MCF 10A (cell line): ENCODE measurements around the gene KLHL36. TPM values are rescaled to one million over a fixed set of nuclear protein-coding genes. Genes with fewer than 3 reads are reported as not detected.

ENCODE experiments used
- BruUV-seq: library from RNA; stranded (reverse); fragments of 400-500 nt; replicated peaks from 2 replicates; lab custom pipeline; 2021; lab: Mats Ljungman, UMichigan
- CTCF ChIA-PET: fragments of 300-600 bp; sonication (Branson Sonifier 250); formaldehyde crosslinking; extraction: SDS; loops from one replicate; lab custom pipeline; 2021; ENCODE audit warnings: antibody characterized with exemption, inconsistent platforms; lab: Yijun Ruan, JAX
- POLR2A ChIA-PET: fragments of 300-600, 350-650 bp; sonication (Branson Sonifier 250); formaldehyde crosslinking; extraction: SDS; loops from one replicate; lab custom pipeline; 2020; ENCODE audit warnings: antibody characterized with exemption, inconsistent platforms; lab: Yijun Ruan, JAX
- DNase-seq: peaks from one replicate; pipeline ENCODE4 v3.0.0-alpha.2; 2018; ENCODE audit not compliant: unreplicated experiment
- H3K27ac Mint-ChIP-seq: one replicate; pipeline ENCODE4 v1.8.0; 2022; ENCODE audit warnings: mild to moderate bottlenecking, low read depth, mixed read lengths; ENCODE audit not compliant: unreplicated experiment
- H3K27me3 Mint-ChIP-seq: one replicate; pipeline ENCODE4 v1.8.0; 2022; ENCODE audit warnings: mixed read lengths; ENCODE audit not compliant: insufficient read depth, unreplicated experiment
- H3K36me3 Mint-ChIP-seq: one replicate; pipeline ENCODE4 v1.8.0; 2022; ENCODE audit warnings: mild to moderate bottlenecking, moderate library complexity, mixed read lengths; ENCODE audit not compliant: insufficient read depth, unreplicated experiment
- H3K4me1 Mint-ChIP-seq: one replicate; pipeline ENCODE4 v1.8.0; 2022; ENCODE audit warnings: mixed read lengths; ENCODE audit not compliant: insufficient read depth, unreplicated experiment
- H3K4me3 Mint-ChIP-seq: one replicate; pipeline ENCODE4 v1.8.0; 2022; ENCODE audit warnings: mild to moderate bottlenecking, moderate library complexity, mixed read lengths; ENCODE audit not compliant: unreplicated experiment
- H3K9me3 Mint-ChIP-seq: one replicate; pipeline ENCODE4 v1.8.0; 2022; ENCODE audit warnings: mixed read lengths; ENCODE audit not compliant: unreplicated experiment
- CTCF ChIP-seq: fragments of 200-600 bp; IDR thresholded peaks from one replicate; pipeline ENCODE4 v1.8.0; 2022; ENCODE audit warnings: antibody characterized with exemption, mild to moderate bottlenecking; ENCODE audit not compliant: unreplicated experiment
- intact Hi-C: fragments of 100-400 bp; cut with micrococcal nuclease; formaldehyde crosslinking; loops from 2 replicates; pipeline ENCODE4 v1.14.1; 2022
- total RNA-seq: library from RNA; stranded (reverse); gene quantifications from 2 replicates; pipeline ENCODE4 v1.2.3, GENCODE V29; 2022

KLHL36 gene
- total RNA-seq, 1 experiment from 2014 or later: 38.4 TPM

- ChIA-PET POLR2A (interaction anchor here (0.7 kb wide), 1 partner anchor 9 kb away, joined by 3 read pairs; no protein-coding TSS in a partner anchor), CTCF (interaction anchor here (0.7 to 1.2 kb wide), 4 partner anchors 30 to 123 kb away, joined by 3 to 5 read pairs (median 4); no protein-coding TSS in a partner anchor)
- intact Hi-C loops: no loop called here
- H3K4me3 Mint-ChIP-seq: peak overlapping the region; percentile 35
- peaks cover 25% of the 10 kb centered on the region for H3K4me1 Mint-ChIP-seq
- no peaks in the 10 kb centered on the region for H3K9me3 Mint-ChIP-seq
- DNase-seq: no peak
- peaks cover 14% of the 10 kb centered on the region for H3K36me3 Mint-ChIP-seq
- no peak overlapping the region for H3K27ac Mint-ChIP-seq
- H3K27me3 Mint-ChIP-seq: no peaks in the 10 kb centered on the region
- TF ChIP-seq CTCF: no peak
- no TSS peak for BruUV-seq
Measured at GRCh38 chr16:84614968-84615813, 33.1 kb upstream of the KLHL36 start.

DNA sequence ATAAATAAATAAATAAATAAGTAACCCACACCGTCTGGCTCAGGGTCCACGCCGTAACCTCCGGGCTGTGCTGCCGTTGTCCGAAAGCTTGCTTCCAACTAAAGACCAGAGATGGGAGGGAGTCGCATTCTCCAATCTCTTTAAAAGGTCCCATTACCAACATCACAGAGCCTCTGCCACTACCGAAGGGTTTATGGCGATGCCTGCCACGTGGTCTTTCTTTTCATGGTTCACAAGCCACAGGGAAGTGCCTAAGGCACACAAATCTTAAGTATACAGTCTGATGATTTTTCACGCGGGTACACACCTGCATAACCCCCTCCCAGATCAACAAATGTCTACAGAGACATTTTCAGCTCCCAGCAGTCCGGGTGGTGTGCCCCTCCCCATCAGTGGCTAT lies 31.8 kb upstream of the KLHL36 start:
- DNase-seq: peak; percentile 51
- Mint-ChIP-seq H3K4me1 (peaks cover 25% of the 10 kb centered on the region), H3K9me3 (no peaks in the 10 kb centered on the region), H3K27ac (peak overlapping the region; percentile 42), H3K4me3 (peak overlapping the region; percentile 90), H3K27me3 (no peaks in the 10 kb centered on the region), H3K36me3 (peaks cover 14% of the 10 kb centered on the region)
- ChIA-PET CTCF (interaction anchor here (0.8 to 1.7 kb wide), 7 partner anchors 22 to 122 kb away, joined by 3 to 5 read pairs (median 4); no protein-coding TSS in a partner anchor), POLR2A (interaction anchor here (0.6 to 2.5 kb wide), 13 partner anchors 12 to 136 kb away, joined by 3 to 9 read pairs (median 5); no protein-coding TSS in a partner anchor)
- TF ChIP-seq CTCF: no peak
- BruUV-seq: no TSS peak
- intact Hi-C loops: no loop called here

DNA sequence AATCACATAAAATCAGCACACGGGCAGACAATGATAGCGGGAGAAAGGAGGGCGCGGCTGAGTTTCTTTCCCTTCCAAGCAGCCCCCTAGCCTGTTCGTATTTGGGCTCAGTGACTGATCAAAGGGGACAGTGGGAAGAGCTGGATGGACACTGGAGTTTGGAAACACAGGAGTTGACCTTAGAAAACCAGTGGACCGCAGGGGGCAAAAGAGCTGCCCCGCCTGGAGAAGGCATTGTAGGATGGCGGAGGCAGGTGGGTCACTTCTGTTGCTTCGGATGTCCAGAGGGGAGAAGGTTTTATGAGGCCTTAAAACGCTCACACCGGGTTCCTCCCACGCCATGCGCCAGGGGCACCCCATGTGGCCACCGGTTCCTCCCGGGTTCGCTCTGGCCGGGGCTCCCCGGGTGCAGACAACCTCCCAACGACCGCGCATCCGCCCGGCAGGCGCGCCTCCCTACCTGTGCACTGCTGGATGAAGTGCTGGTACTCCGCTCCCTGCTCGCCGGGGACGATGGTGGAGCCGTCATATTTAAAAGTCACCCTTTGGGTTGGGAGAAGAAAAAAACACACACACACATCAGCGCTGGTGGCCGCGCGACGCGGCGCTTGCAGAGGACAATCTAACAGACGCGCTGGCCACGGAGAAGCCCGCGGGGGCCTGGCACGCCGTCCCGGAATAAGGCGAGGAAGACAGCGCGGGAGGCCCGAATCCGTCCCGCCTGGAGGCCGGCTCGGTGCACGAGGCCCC lies 31.1 kb upstream of the KLHL36 start:
- POLR2A ChIA-PET: interaction anchor here (0.6 to 2.5 kb wide), 15 partner anchors 12 to 136 kb away, joined by 3 to 9 read pairs (median 5); no protein-coding TSS in a partner anchor

More for the DNA sequence above, 31.1 kb upstream of the KLHL36 start:
- DNase-seq: peak; percentile 34
- Mint-ChIP-seq H3K27ac (peak overlapping the region; percentile 42), H3K9me3 (no peaks in the 10 kb centered on the region), H3K4me1 (peaks cover 25% of the 10 kb centered on the region), H3K36me3 (peaks cover 11% of the 10 kb centered on the region), H3K4me3 (peak overlapping the region; percentile 90), H3K27me3 (no peaks in the 10 kb centered on the region)
- no peak for TF ChIP-seq CTCF
- CTCF ChIA-PET: interaction anchor here (1.1 to 1.7 kb wide), 4 partner anchors 55 to 121 kb away, joined by 4 to 5 read pairs (median 4); no protein-coding TSS in a partner anchor
- no TSS peak for BruUV-seq
- intact Hi-C loops: no loop called here
